CD8-positive, alpha-beta memory T cell (primary cell): ENCODE measurements around the gene KDM8. TPM values are rescaled to one million over a fixed set of nuclear protein-coding genes. Genes with fewer than 3 reads are reported as not detected.
"Not testable (repeated sequence)": the region's sequence is repeated elsewhere in the genome, so short reads cannot be mapped to it uniquely, and the experiment has no call there.

Source experiments
- CTCF ChIA-PET: fragments of 350-600 bp; sonication (Branson Sonifier 250); formaldehyde crosslinking; loops from one replicate; lab custom pipeline; 2021; ENCODE audit warnings: antibody characterized with exemption; lab: Charles Lee
- POLR2A ChIA-PET: fragments of 350-600 bp; sonication (Branson Sonifier 250); formaldehyde crosslinking; loops from one replicate; lab custom pipeline; 2021; ENCODE audit warnings: antibody characterized with exemption; lab: Charles Lee
- DNase-seq, 5 donors: peaks; one replicate each; pipeline versions ENCODE4 v3.0.0 to v3.0.0-alpha.2; 2020 to 2022; ENCODE audit warnings: mixed read lengths in 1 of 5
- H3K27ac ChIP-seq: one replicate; pipeline ENCODE4 v1.7.0; 2013; ENCODE audit warnings: low read depth, mild to moderate bottlenecking, low read length, moderate library complexity
- H3K27me3 ChIP-seq: 2 replicates; pipeline ENCODE4 v1.7.0; 2013; ENCODE audit warnings: low read length, mild to moderate bottlenecking; ENCODE audit not compliant: insufficient read depth, poor library complexity, severe bottlenecking
- H3K36me3 ChIP-seq: 2 replicates; pipeline ENCODE4 v1.7.0; 2013; ENCODE audit warnings: mild to moderate bottlenecking, low read length, moderate library complexity; ENCODE audit not compliant: insufficient read depth
- H3K4me1 ChIP-seq: 2 replicates; pipeline ENCODE4 v1.7.0; 2013; ENCODE audit warnings: mild to moderate bottlenecking, low read length, moderate library complexity; ENCODE audit not compliant: insufficient read depth
- H3K4me3 ChIP-seq: 2 replicates; pipeline ENCODE4 v1.7.0; 2013; ENCODE audit warnings: mild to moderate bottlenecking, low read length
- H3K9me3 ChIP-seq: 2 replicates; pipeline ENCODE4 v1.7.0; 2013; ENCODE audit warnings: mild to moderate bottlenecking, low read length
- H3K27ac Mint-ChIP-seq, 8 donors: one replicate each; pipeline ENCODE4 v1.8.0; 2020 to 2021; ENCODE audit warnings: mixed read lengths in 8 of 8, mild to moderate bottlenecking in 6 of 8, inconsistent platforms in 3 of 8, moderate library complexity in 3 of 8
- H3K27me3 Mint-ChIP-seq, 2 donors: one replicate each; pipeline ENCODE4 v1.8.0; 2020 to 2021; ENCODE audit warnings: mixed read lengths in 2 of 2, mild to moderate bottlenecking in 1 of 2, moderate library complexity in 1 of 2
- H3K36me3 Mint-ChIP-seq, 3 donors: one replicate each; pipeline ENCODE4 v1.8.0; 2020 to 2021; ENCODE audit warnings: mixed read lengths in 3 of 3, inconsistent platforms in 1 of 3, mild to moderate bottlenecking in 1 of 3
- H3K4me1 Mint-ChIP-seq, 3 donors: one replicate each; pipeline ENCODE4 v1.8.0; 2020 to 2021; ENCODE audit warnings: mixed read lengths in 3 of 3, inconsistent platforms in 1 of 3, mild to moderate bottlenecking in 1 of 3
- H3K4me3 Mint-ChIP-seq, 7 donors: one replicate each; pipeline ENCODE4 v1.8.0; 2020 to 2021; ENCODE audit warnings: mixed read lengths in 7 of 7, mild to moderate bottlenecking in 6 of 7, moderate library complexity in 4 of 7, inconsistent platforms in 2 of 7
- H3K9me3 Mint-ChIP-seq, 5 donors: one replicate each; pipeline ENCODE4 v1.8.0; 2020 to 2022; ENCODE audit warnings: mixed read lengths in 5 of 5, mild to moderate bottlenecking in 3 of 5, moderate library complexity in 2 of 5, inconsistent platforms in 1 of 5
- polyA plus RNA-seq: library from polyadenylated mRNA; unstranded; fragments of 300-500 nt; fragmentation: Illumina TruSeq; gene quantifications from one replicate; pipeline ENCODE4 v1.2.3, GENCODE V29; 2021
- total RNA-seq, 2 experiments: library from RNA; stranded (reverse); gene quantifications; one replicate each; pipeline ENCODE4 v1.2.3, GENCODE V29; 2021

Gene KDM8
- total and polyA plus RNA-seq, 3 experiments from 2014 or later: 5.6 to 10.8 (median 9.1) TPM

DNA sequence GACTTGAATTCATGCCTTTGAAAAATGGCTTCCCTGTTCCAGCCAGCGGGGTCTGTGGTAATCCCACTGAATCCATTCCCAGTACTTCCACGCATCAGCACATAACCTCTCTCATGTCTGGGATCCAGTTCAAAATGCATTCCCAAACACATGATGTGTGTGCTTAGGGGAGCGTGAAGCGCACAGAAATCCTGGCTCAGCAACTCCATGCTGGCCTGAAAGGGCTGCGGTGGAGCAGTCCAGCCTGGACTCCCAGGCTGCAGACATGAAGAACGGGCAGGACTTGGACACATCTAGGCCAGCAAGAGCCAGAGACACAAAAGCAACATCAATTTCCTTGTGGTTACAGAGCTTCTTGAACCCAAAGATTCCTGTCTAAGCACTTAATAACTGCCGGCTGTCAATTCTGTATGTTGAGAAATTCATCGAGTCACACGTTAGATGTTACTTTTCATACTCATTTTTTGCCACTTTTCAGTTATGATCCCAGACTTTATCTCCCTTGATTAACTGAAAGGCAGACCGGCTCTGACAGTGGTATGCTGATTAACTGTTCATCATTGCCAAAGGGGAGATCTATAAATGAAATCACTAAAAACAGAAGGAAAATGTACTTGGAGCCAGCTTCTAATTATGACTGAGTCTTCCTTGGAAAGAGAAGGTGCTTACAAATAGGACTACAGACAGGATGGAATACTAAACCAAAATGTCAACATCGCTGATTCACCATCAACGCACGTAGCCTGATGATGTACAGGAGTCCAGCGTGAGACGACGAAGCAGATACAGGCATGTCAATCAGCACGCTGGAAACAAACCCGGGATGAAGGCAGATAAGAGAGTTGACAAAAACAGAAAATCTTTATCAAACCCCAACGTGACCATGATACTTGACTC is 42.2 kb downstream of the KDM8 start:
- CTCF ChIA-PET: interaction anchor here (3.4 kb wide), 1 partner anchor 11 kb away, joined by 28 read pairs; no protein-coding TSS in a partner anchor
- DNase-seq: no peak
- Histone ChIP-seq H3K36me3 (no peaks in the 10 kb centered on the region), H3K27me3 (no peaks in the 10 kb centered on the region), H3K4me3 (no peak overlapping the region), H3K4me1 (peaks cover 21% of the 10 kb centered on the region), H3K27ac (no peak overlapping the region), H3K9me3 (no peaks in the 10 kb centered on the region)
- peaks cover 40 to 74% (median 70%) of the 10 kb centered on the region in 3 donors for H3K4me1 Mint-ChIP-seq
- H3K9me3 Mint-ChIP-seq: no peaks in the 10 kb centered on the region
- H3K36me3 Mint-ChIP-seq: peaks cover 7 to 29% (median 15%) of the 10 kb centered on the region in 3 donors
- H3K27ac Mint-ChIP-seq: peak overlapping the region in 6 of 8 donors; percentile 18 to 87 (median 62)
- peak overlapping the region in 3 of 7 donors; percentile 27 to 65 (median 35) for H3K4me3 Mint-ChIP-seq
- POLR2A ChIA-PET: interaction anchor here (0.6 kb wide), 1 partner anchor 121 kb away, joined by 3 read pairs; no protein-coding TSS in a partner anchor
- H3K27me3 Mint-ChIP-seq: no peaks in the 10 kb centered on the region

- POLR2A ChIA-PET: no interaction called here
- H3K27ac Mint-ChIP-seq: peak overlapping the region in 5 of 8 donors; percentile 50 to 87 (median 76)
Measured at GRCh38 chr16:27246439-27246838, 43.1 kb downstream of the KDM8 start.

DNA sequence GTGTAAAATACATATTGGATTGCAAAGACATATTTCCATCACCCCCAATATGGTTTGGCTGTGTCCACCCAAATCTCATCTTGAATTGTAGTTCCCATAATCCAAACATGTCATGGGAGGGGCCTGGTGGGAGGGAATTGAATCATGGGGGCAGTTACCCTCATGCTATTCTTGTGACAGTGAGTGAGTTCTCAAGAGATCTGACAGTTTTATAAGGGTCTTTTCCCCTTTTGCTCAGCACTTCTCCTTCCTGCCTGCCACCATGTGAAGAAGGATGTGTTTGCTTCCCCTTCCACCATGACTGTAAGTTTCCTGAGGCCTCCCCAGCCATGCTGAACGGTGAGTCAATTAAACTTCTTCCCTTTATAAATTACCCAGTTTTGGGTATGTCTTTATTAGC is 43.8 kb downstream of the KDM8 start:
- H3K9me3 ChIP-seq, H3K9me3 Mint-ChIP-seq, H3K27me3 ChIP-seq, H3K4me3 ChIP-seq, POLR2A ChIA-PET, H3K27me3 Mint-ChIP-seq, H3K4me3 Mint-ChIP-seq, CTCF ChIA-PET, DNase-seq, H3K27ac ChIP-seq, H3K36me3 ChIP-seq: not testable (repeated sequence)
- H3K4me1 ChIP-seq: peaks cover 24% of the 10 kb centered on the region
- Mint-ChIP-seq H3K36me3 (peaks cover 7 to 33% (median 21%) of the 10 kb centered on the region in 3 donors), H3K27ac (peak overlapping the region in 5 of 8 donors; percentile 13 to 87 (median 51)), H3K4me1 (peaks cover 41 to 75% (median 64%) of the 10 kb centered on the region in 3 donors)

More at GRCh38 chr16:27246439-27246838, 43.1 kb downstream of the KDM8 start:
- no peak overlapping the region for H3K4me3 Mint-ChIP-seq
- H3K36me3 ChIP-seq: no peaks in the 10 kb centered on the region
- H3K27me3 Mint-ChIP-seq: no peaks in the 10 kb centered on the region
- no peak overlapping the region for H3K4me3 ChIP-seq
- H3K9me3 ChIP-seq: no peaks in the 10 kb centered on the region
- H3K4me1 ChIP-seq: peaks cover 21% of the 10 kb centered on the region
- H3K4me1 Mint-ChIP-seq: peaks cover 40 to 75% (median 70%) of the 10 kb centered on the region in 3 donors
- no peaks in the 10 kb centered on the region for H3K27me3 ChIP-seq
- no peak for DNase-seq
- H3K27ac ChIP-seq: peak overlapping the region; percentile 25
- peaks cover 7 to 27% (median 18%) of the 10 kb centered on the region in 3 donors for H3K36me3 Mint-ChIP-seq
- no peaks in the 10 kb centered on the region for H3K9me3 Mint-ChIP-seq
- CTCF ChIA-PET: no interaction called here

DNA sequence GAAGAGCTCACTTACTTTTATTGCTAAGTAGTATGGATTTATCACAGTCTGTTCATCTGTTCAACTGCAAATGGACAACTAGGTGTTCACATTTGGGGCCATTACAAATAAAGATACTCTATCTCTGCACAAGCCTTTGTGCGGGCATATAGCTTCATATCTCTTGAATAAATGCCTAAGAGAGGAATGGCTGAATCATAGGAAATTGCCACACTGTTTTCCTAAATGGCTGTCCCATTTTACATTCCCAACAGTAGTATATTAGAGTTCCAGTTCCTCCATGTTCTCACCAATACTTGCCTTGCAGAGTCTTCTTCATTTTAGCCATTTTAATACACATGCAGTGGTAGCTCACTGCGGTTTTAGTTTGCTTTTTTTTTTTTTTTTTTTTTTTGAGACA is 44.7 kb downstream of the KDM8 start:
- Histone ChIP-seq H3K36me3 (no peaks in the 10 kb centered on the region), H3K4me1 (peaks cover 23% of the 10 kb centered on the region), H3K27me3 (no peaks in the 10 kb centered on the region), H3K27ac (no peak overlapping the region), H3K4me3 (no peak overlapping the region), H3K9me3 (no peaks in the 10 kb centered on the region)
- ChIA-PET POLR2A (interaction anchor here (0.7 kb wide), 2 partner anchors 11 to 48 kb away, joined by 4 to 5 read pairs; no protein-coding TSS in a partner anchor), CTCF (interaction anchor here (0.7 kb wide), 1 partner anchor 17 kb away, joined by 3 read pairs; no protein-coding TSS in a partner anchor)
- DNase-seq: no peak
- Mint-ChIP-seq H3K36me3 (peaks cover 7 to 38% (median 23%) of the 10 kb centered on the region in 3 donors), H3K4me3 (no peak overlapping the region), H3K27ac (peak overlapping the region in 2 of 8 donors; percentile 32 to 50), H3K27me3 (no peaks in the 10 kb centered on the region), H3K4me1 (peaks cover 36 to 72% (median 57%) of the 10 kb centered on the region in 3 donors), H3K9me3 (no peaks in the 10 kb centered on the region)

- H3K36me3 ChIP-seq, H3K9me3 Mint-ChIP-seq, H3K9me3 ChIP-seq, H3K4me3 ChIP-seq, POLR2A ChIA-PET, DNase-seq, H3K27me3 Mint-ChIP-seq, H3K27me3 ChIP-seq, H3K27ac ChIP-seq, CTCF ChIA-PET, H3K4me3 Mint-ChIP-seq: not testable (repeated sequence)
- Mint-ChIP-seq H3K27ac (peak overlapping the region in 1 of 8 donors; percentile 55), H3K36me3 (peaks cover 7 to 45% (median 23%) of the 10 kb centered on the region in 3 donors), H3K4me1 (peaks cover 36 to 72% (median 57%) of the 10 kb centered on the region in 3 donors)
- peaks cover 23% of the 10 kb centered on the region for H3K4me1 ChIP-seq
Measured at GRCh38 chr16:27248886-27249285, 45.6 kb downstream of the KDM8 start.

- Mint-ChIP-seq H3K4me1 (peaks cover 34 to 70% (median 54%) of the 10 kb centered on the region in 3 donors), H3K9me3 (no peaks in the 10 kb centered on the region), H3K27ac (peak overlapping the region in 1 of 8 donors; percentile 92), H3K4me3 (no peak overlapping the region), H3K27me3 (no peaks in the 10 kb centered on the region), H3K36me3 (peaks cover 23 to 59% (median 30%) of the 10 kb centered on the region in 3 donors)
- Histone ChIP-seq H3K4me1 (peaks cover 28% of the 10 kb centered on the region), H3K27ac (no peak overlapping the region), H3K9me3 (no peaks in the 10 kb centered on the region), H3K4me3 (no peak overlapping the region), H3K36me3 (no peaks in the 10 kb centered on the region), H3K27me3 (no peaks in the 10 kb centered on the region)
- ChIA-PET CTCF (interaction anchor here (1.2 kb wide), 1 partner anchor 24 kb away, joined by 5 read pairs; no protein-coding TSS in a partner anchor), POLR2A (no interaction called here)
- DNase-seq: no peak
Measured at GRCh38 chr16:27251541-27252205, 48.3 kb downstream of the KDM8 start.

DNA sequence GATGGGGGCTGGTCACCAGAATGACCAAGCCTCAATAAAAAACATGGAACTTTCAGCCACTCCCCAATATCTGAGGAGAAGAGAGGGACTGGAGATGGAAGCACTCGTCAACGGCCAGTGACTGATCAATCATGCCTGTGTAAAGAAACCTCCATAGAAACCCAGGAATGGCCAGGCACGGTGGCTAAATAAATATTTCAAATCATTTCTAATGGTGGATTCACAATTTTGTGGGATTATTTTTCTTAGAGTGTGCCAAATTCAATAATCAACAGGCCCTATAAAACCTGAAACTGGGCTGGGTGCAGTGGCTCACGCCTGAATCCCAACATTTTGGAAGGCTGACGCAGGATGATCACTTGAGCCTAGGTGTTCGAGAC is 48.9 kb downstream of the KDM8 start:
- Mint-ChIP-seq H3K27me3 (no peaks in the 10 kb centered on the region), H3K27ac (peak overlapping the region in 1 of 8 donors; percentile 92), H3K4me3 (no peak overlapping the region), H3K4me1 (peaks cover 32 to 65% (median 53%) of the 10 kb centered on the region in 3 donors), H3K36me3 (peaks cover 23 to 61% (median 32%) of the 10 kb centered on the region in 3 donors), H3K9me3 (no peaks in the 10 kb centered on the region)
- ChIA-PET POLR2A (no interaction called here), CTCF (no interaction called here)
- Histone ChIP-seq H3K36me3 (no peaks in the 10 kb centered on the region), H3K4me1 (peaks cover 28% of the 10 kb centered on the region), H3K27ac (no peak overlapping the region), H3K27me3 (no peaks in the 10 kb centered on the region), H3K9me3 (no peaks in the 10 kb centered on the region), H3K4me3 (no peak overlapping the region)
- no peak for DNase-seq
